ENCODE measurements around the gene KRTAP5-11. TPM values are rescaled to one million over a fixed set of nuclear protein-coding genes. Genes with fewer than 3 reads are reported as not detected.

The KRTAP5-11 gene
- total RNA-seq, 1 experiment from 2014 or later = not detected

- TF ChIP-seq MAX (IDR thresholded peaks at IDR 0.05) (no peak), EGR1 (IDR thresholded peaks at IDR 0.05; ENCODE audit: low read depth) (no peak), ZNF274 (IDR thresholded peaks at IDR 0.05; ENCODE audit: low read depth, low read length) (no peak)
- Histone ChIP-seq H3K27me3 (ENCODE audit: insufficient read depth, low read length) (no peaks in the 10 kb centered on the region), H2AFZ (ENCODE audit: low read depth, low read length, poor library complexity, severe bottlenecking) (no peak overlapping the region), H3K79me2 (ENCODE audit: insufficient read depth, low read length) (no peaks in the 10 kb centered on the region), H3K27ac (ENCODE audit: low read depth, low read length) (no peak overlapping the region), H3K4me1 (ENCODE audit: control insufficient read depth in 1 of 2, insufficient read depth in 2 of 2, low read length in 2 of 2) (no peaks in the 10 kb centered on the region), H3K36me3 (ENCODE audit: control insufficient read depth in 1 of 2, insufficient read depth in 2 of 2, low read length in 2 of 2) (no peaks in the 10 kb centered on the region), H3K4me2 (ENCODE audit: low read length) (no peak overlapping the region), H3K9me3 (ENCODE audit: control insufficient read depth in 1 of 2, insufficient read depth in 1 of 2, low read depth in 1 of 2, low read length in 2 of 2) (no peaks in the 10 kb centered on the region), H3K9me2 (ENCODE audit: insufficient read depth) (no peaks in the 10 kb centered on the region), H4K20me1 (ENCODE audit: insufficient read depth) (no peaks in the 10 kb centered on the region), H3K9ac (ENCODE audit: low read length) (no peak overlapping the region), H3K4me3 (replicated peaks in 1 of 2; ENCODE audit: low read depth in 1 of 2, low read length in 2 of 2) (no peak overlapping the region)
- POLR2A ChIA-PET = no interaction called here
- BruUV-seq (replicated peaks) = no TSS peak
- no peak for ATAC-seq
- intact Hi-C loops (cut with micrococcal nuclease) = no loop called here
- no peak for DNase-seq (ENCODE audit: low read depth, low spot score)
- CTCF ChIA-PET = no interaction called here
- RAD21 ChIA-PET (ENCODE audit: low non-redundant PET in 1 of 2, low total read pairs in 2 of 2, uncharacterized antibody in 2 of 2, unreplicated experiment in 2 of 2) = no interaction called here
Observed at GRCh38 chr11:71532036-71532610, 50.6 kb downstream of the KRTAP5-11 start.

Other genes with a start within 250 kb of the KRTAP5-11 start
- gene DHCR7, start 134.5 kb downstream of the KRTAP5-11 start, total RNA-seq (2021; ENCODE audit: unreplicated experiment) = 115 TPM
- gene NADSYN1, start 129.7 kb downstream of the KRTAP5-11 start, total RNA-seq (2021; ENCODE audit: unreplicated experiment) = 58.2 TPM
- not detected for gene KRTAP5-7, start 55.6 kb downstream of the KRTAP5-11 start, total RNA-seq (2021; ENCODE audit: unreplicated experiment)
- not detected for gene KRTAP5-8, start 44.9 kb downstream of the KRTAP5-11 start, total RNA-seq (2021; ENCODE audit: unreplicated experiment)
- 0.27 TPM for gene KRTAP5-9, start 34.5 kb downstream of the KRTAP5-11 start, total RNA-seq (2021; ENCODE audit: unreplicated experiment)
- 0.20 TPM for gene KRTAP5-10, start 17.3 kb downstream of the KRTAP5-11 start, total RNA-seq (2021; ENCODE audit: unreplicated experiment)

All from HCT116 (cell line).